Trophoblast cell (in vitro differentiated cells and primary cell): ENCODE results near the gene FTO.

Experiments used
- DNase-seq, 2 donors: peaks; one replicate each; pipeline ENCODE4 v3.0.0-alpha.2; 2016
- H2AFZ ChIP-seq: 2 replicates; pipeline ENCODE4 v1.6.1; 2013; ENCODE audit warnings: low read length, moderate library complexity, mild to moderate bottlenecking; ENCODE audit not compliant: insufficient read depth, poor library complexity
- H2AK5ac ChIP-seq: 2 replicates; pipeline ENCODE4 v1.6.1; 2013; ENCODE audit warnings: mild to moderate bottlenecking, low read length
- H2BK120ac ChIP-seq: 2 replicates; pipeline ENCODE4 v1.6.1; 2013; ENCODE audit warnings: low read length, mild to moderate bottlenecking, moderate library complexity; ENCODE audit not compliant: insufficient read depth, poor library complexity
- H2BK12ac ChIP-seq: 2 replicates; pipeline ENCODE4 v1.6.1; 2013; ENCODE audit warnings: mild to moderate bottlenecking, low read length, moderate library complexity
- H2BK5ac ChIP-seq: 2 replicates; pipeline ENCODE4 v1.6.1; 2013; ENCODE audit warnings: low read length, low read depth, moderate library complexity, mild to moderate bottlenecking; ENCODE audit not compliant: poor library complexity
- H3K14ac ChIP-seq: 2 replicates; pipeline ENCODE4 v1.6.1; 2013; ENCODE audit warnings: mild to moderate bottlenecking, low read length
- H3K18ac ChIP-seq: 2 replicates; pipeline ENCODE4 v1.6.1; 2013; ENCODE audit warnings: mild to moderate bottlenecking, low read length
- H3K23ac ChIP-seq: 2 replicates; pipeline ENCODE4 v1.6.1; 2013; ENCODE audit warnings: low read length
- H3K27ac ChIP-seq: 2 replicates; pipeline ENCODE4 v1.5.1; 2013; ENCODE audit warnings: low read depth, mild to moderate bottlenecking, inconsistent platforms, low read length, moderate library complexity
- H3K27me3 ChIP-seq: 2 replicates; pipeline ENCODE4 v1.6.1; 2013; ENCODE audit warnings: inconsistent platforms, mild to moderate bottlenecking, low read length, moderate library complexity; ENCODE audit not compliant: insufficient read depth
- H3K36me3 ChIP-seq, 2 experiments: 1 replicate in 1 of 2; 2 replicates in 1 of 2; pipeline ENCODE4 v1.6.1; 2013; ENCODE audit warnings: low read length in 2 of 2, mild to moderate bottlenecking in 2 of 2, moderate library complexity in 1 of 2; ENCODE audit not compliant: insufficient read depth in 2 of 2, control insufficient read depth in 1 of 2
- H3K4ac ChIP-seq: 2 replicates; pipeline ENCODE4 v1.6.1; 2013; ENCODE audit warnings: low read depth, mild to moderate bottlenecking, low read length, moderate library complexity
- H3K4me1 ChIP-seq, 2 experiments: 1 replicate in 1 of 2; 2 replicates in 1 of 2; pipeline ENCODE4 v1.6.1; 2013; ENCODE audit warnings: low read length in 2 of 2, mild to moderate bottlenecking in 2 of 2, moderate library complexity in 1 of 2; ENCODE audit not compliant: insufficient read depth in 2 of 2, control insufficient read depth in 1 of 2
- H3K4me2 ChIP-seq: 2 replicates; pipeline ENCODE4 v1.6.1; 2013; ENCODE audit warnings: inconsistent platforms, mild to moderate bottlenecking, low read length, moderate library complexity
- H3K4me3 ChIP-seq: 2 replicates; pipeline ENCODE4 v1.5.1; 2013; ENCODE audit warnings: mild to moderate bottlenecking, low read depth, low read length, inconsistent platforms
- H3K79me1 ChIP-seq: one replicate; pipeline ENCODE4 v1.6.1; 2013; ENCODE audit warnings: low read length
- H3K79me2 ChIP-seq: 2 replicates; pipeline ENCODE4 v1.6.1; 2013; ENCODE audit warnings: low read length, mild to moderate bottlenecking; ENCODE audit not compliant: control insufficient read depth, insufficient read depth, poor library complexity
- H3K9ac ChIP-seq: 2 replicates; pipeline ENCODE4 v1.6.1; 2013; ENCODE audit warnings: mild to moderate bottlenecking, low read length
- H3K9me3 ChIP-seq: 2 replicates; pipeline ENCODE4 v1.6.1; 2013; ENCODE audit warnings: low read depth, mild to moderate bottlenecking, control low read depth, inconsistent platforms, low read length; ENCODE audit not compliant: insufficient read depth
- H4K12ac ChIP-seq: 2 replicates; pipeline ENCODE4 v1.6.1; 2013; ENCODE audit warnings: low read depth, mild to moderate bottlenecking, low read length, moderate library complexity
- H4K8ac ChIP-seq: 2 replicates; pipeline ENCODE4 v1.6.1; 2013; ENCODE audit warnings: low read depth, mild to moderate bottlenecking, low read length, moderate library complexity
- H4K91ac ChIP-seq: one replicate; pipeline ENCODE4 v1.6.1; 2013; ENCODE audit warnings: low read depth, mild to moderate bottlenecking, low read length, moderate library complexity
- WGBS: extraction: QIAGEN DNeasy Blood & Tissue Kit; methylation state at CpG from one replicate; pipeline ENCODE4 v1.1.7; 2013; ENCODE audit warnings: missing lambda C conversion rate; ENCODE audit not compliant: insufficient read length, insufficient coverage; ENCODE audit errors: extremely low coverage; 5-methylcytosine and 5-hydroxymethylcytosine counted together

The FTO gene

DNA sequence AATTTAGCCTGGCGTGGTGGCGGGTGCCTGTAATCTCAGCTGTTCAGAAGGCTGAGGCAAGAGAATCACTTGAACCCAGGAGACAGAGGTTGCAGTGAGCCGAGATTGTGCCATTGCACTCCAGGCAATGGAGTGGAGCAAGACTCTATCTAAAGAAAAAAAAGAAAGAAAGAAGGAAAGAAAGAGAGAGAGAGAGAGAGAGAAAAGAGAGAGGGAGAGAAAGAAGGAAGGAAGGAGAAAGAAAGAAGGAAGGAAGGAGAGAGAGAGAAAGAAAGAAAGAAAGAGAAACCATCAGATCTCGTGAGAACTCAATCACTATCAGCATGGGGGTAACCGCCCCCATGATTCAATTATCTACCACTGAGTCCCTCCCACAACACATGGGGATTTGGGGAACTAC lies 293.0 kb downstream of the FTO start:
- Histone ChIP-seq H3K79me2 (no peaks in the 10 kb centered on the region), H3K14ac (no peak overlapping the region), H2BK120ac (no peak overlapping the region), H3K9me3 (no peaks in the 10 kb centered on the region), H4K91ac (no peak overlapping the region), H2AFZ (no peak overlapping the region), H2AK5ac (no peak overlapping the region), H3K23ac (no peak overlapping the region), H3K79me1 (no peaks in the 10 kb centered on the region), H3K4me2 (no peak overlapping the region), H2BK5ac (no peak overlapping the region), H4K8ac (no peak overlapping the region), H3K4ac (no peak overlapping the region), H4K12ac (no peak overlapping the region), H3K4me1 (no peaks in the 10 kb centered on the region), H3K36me3 (no peaks in the 10 kb centered on the region), H3K4me3 (no peak overlapping the region), H3K9ac (no peak overlapping the region), H3K27me3 (no peaks in the 10 kb centered on the region), H3K27ac (no peak overlapping the region), H3K18ac (no peak overlapping the region), H2BK12ac (no peak overlapping the region)
- no peak for DNase-seq
- WGBS, result no CpG with 5 or more reads among the region's 5 CpGs

DNA sequence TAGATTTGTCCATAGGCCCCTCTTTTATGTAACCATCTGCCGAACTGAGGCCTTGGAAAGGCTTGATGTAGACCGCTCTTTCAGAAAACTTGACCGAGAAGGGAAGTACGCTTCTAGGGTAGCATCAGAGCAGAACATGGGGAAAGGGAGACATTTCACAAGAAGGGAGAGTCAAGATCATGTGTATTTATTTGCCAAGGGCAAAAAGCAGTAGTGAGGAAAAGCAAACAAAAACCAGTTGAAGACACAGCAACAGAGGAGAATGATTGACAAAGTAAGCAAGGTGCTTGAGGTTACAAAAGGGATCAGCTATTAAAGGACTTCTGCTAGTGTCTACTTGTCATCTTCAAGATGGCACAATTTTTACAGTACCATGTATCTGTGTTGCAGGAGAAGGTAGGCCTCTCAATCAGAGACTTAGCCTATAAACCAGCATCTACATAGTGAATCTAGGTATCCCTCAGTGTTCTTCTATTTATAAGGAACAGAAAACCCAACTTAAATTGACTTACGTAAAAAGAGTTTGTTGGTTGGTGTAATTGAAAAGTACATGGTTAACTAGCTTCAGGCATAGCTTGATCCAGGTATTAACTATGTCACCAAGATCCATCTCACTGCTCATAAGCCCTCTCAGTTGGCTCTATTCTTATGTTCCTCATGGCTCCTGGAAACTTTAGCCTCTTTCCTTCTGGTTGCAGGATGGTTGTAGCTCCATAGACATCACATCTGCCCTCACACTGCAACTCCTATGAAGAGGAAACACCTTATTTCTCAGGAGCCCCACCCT lies 294.3 kb downstream of the FTO start:
- Histone ChIP-seq H3K4me2 (no peak overlapping the region), H3K18ac (no peak overlapping the region), H3K27ac (no peak overlapping the region), H3K79me1 (no peaks in the 10 kb centered on the region), H3K4me1 (no peaks in the 10 kb centered on the region), H3K14ac (no peak overlapping the region), H3K4me3 (no peak overlapping the region), H2BK120ac (no peak overlapping the region), H4K12ac (no peak overlapping the region), H2BK5ac (no peak overlapping the region), H3K27me3 (no peaks in the 10 kb centered on the region), H2BK12ac (no peak overlapping the region), H3K9me3 (no peaks in the 10 kb centered on the region), H3K36me3 (no peaks in the 10 kb centered on the region), H3K4ac (no peak overlapping the region), H4K8ac (no peak overlapping the region), H3K79me2 (no peaks in the 10 kb centered on the region), H2AK5ac (no peak overlapping the region), H3K9ac (no peak overlapping the region), H4K91ac (no peak overlapping the region), H2AFZ (no peak overlapping the region), H3K23ac (no peak overlapping the region)
- DNase-seq, result no peak
- no CpG with 5 or more reads among the region's 5 CpGs for WGBS

DNA sequence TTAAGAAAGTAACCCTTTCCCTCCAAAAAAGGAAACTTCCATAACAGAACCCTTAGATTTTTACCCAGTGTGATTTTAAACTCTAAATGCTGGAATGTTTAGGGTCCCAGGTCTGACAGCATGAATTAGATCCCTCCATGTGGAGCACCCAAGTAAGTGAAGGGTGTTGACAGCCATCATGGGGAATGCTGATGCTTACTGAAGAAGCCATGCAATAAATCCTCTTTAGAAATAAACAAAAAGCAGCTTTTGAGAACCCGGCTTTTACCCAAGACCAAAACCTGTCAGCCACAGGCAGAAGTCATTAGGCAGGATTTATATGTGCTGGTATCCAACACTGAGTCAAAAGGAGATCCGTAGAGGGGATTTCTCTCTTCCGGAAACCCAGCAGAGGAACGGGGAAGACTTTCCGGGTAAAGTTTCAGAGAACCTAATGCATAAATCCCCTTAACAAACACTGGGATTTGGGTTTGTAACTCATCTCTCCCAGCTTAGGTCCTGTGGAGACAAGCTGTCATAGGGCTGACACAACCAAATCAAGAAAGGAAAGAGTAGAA lies 295.1 kb downstream of the FTO start:
- H3K36me3 ChIP-seq, result no peaks in the 10 kb centered on the region
- H3K14ac ChIP-seq, result no peak overlapping the region
- H4K12ac ChIP-seq, result no peak overlapping the region
- DNase-seq, result no peak
- no peak overlapping the region for H3K4ac ChIP-seq
- no CpG with 5 or more reads among the region's 5 CpGs for WGBS
- no peak overlapping the region for H2BK5ac ChIP-seq
- H3K4me2 ChIP-seq, result no peak overlapping the region
- no peak overlapping the region for H2AFZ ChIP-seq
- H3K27ac ChIP-seq, result no peak overlapping the region
- H3K9ac ChIP-seq, result no peak overlapping the region
- no peak overlapping the region for H3K23ac ChIP-seq
- H3K79me2 ChIP-seq, result no peaks in the 10 kb centered on the region
- no peak overlapping the region for H2BK120ac ChIP-seq
- no peak overlapping the region for H4K91ac ChIP-seq
- H2BK12ac ChIP-seq, result no peak overlapping the region
- H2AK5ac ChIP-seq, result no peak overlapping the region
- no peak overlapping the region for H4K8ac ChIP-seq
- H3K18ac ChIP-seq, result no peak overlapping the region
- H3K27me3 ChIP-seq, result no peaks in the 10 kb centered on the region
- H3K4me3 ChIP-seq, result no peak overlapping the region
- no peaks in the 10 kb centered on the region for H3K4me1 ChIP-seq
- H3K9me3 ChIP-seq, result no peaks in the 10 kb centered on the region
- H3K79me1 ChIP-seq, result no peaks in the 10 kb centered on the region

DNA sequence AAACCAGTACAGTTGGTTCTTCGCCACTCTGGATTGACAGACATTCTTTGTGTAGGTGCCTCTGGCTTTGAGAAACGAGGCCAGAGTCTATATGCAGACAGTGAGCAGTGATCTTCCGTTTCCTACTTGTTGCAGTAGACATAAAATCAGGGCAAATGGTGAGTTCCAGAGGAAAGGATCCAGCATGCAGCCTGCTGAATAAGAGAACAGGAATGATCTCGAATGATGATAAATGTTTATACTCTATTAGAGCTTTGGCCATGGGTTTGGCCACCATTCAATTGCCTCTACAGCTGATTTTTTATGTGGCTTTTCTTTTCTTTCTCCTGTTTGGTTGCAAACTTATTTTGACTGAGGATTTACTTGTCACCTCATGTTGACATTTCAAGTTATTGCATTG lies 295.9 kb downstream of the FTO start:
- Histone ChIP-seq H3K27ac (no peak overlapping the region), H3K4me3 (no peak overlapping the region)

More for the DNA sequence above, 295.9 kb downstream of the FTO start:
- Histone ChIP-seq H4K91ac (no peak overlapping the region), H2AK5ac (no peak overlapping the region), H3K27me3 (no peaks in the 10 kb centered on the region), H3K4me2 (no peak overlapping the region), H3K9me3 (no peaks in the 10 kb centered on the region), H3K18ac (no peak overlapping the region), H3K9ac (no peak overlapping the region), H3K79me1 (no peaks in the 10 kb centered on the region), H4K8ac (no peak overlapping the region), H3K4me1 (no peaks in the 10 kb centered on the region), H3K14ac (no peak overlapping the region), H4K12ac (no peak overlapping the region), H3K79me2 (no peaks in the 10 kb centered on the region), H2BK12ac (no peak overlapping the region), H3K4ac (no peak overlapping the region), H2BK120ac (no peak overlapping the region), H3K23ac (no peak overlapping the region), H3K36me3 (no peaks in the 10 kb centered on the region), H2BK5ac (no peak overlapping the region), H2AFZ (no peak overlapping the region)
- DNase-seq, result no peak
- no CpG with 5 or more reads among the region's 4 CpGs for WGBS
